OCI-LY3 (cell line): Measurements from ENCODE around the gene CCR4.
"Not testable (repeated sequence)": the region's sequence is repeated elsewhere in the genome, so short reads cannot be mapped to it uniquely, and the experiment has no call there.

ENCODE experiments used
- H2AFZ ChIP-seq: fragments of 200-600, 300-600 bp; shearing (Covaris generic); 2 replicates; pipeline ENCODE4 v1.6.0; 2014; ENCODE audit warnings: antibody characterized with exemption, low read depth, low read length
- H3K27ac ChIP-seq: fragments of 200-600, 300-600 bp; sonication (generic); 2 replicates; pipeline ENCODE4 v1.5.1; 2014; ENCODE audit warnings: mild to moderate bottlenecking, low read length, moderate library complexity, mixed read lengths
- H3K27me3 ChIP-seq: fragments of 200-600, 300-600 bp; sonication (generic); 2 replicates; pipeline ENCODE4 v1.6.1; 2014; ENCODE audit warnings: low read depth, low read length, mixed read lengths
- H3K36me3 ChIP-seq: fragments of 200-600, 300-600 bp; sonication (generic); replicated peaks from 2 replicates; pipeline ENCODE3; 2014; ENCODE audit warnings: low read depth, low read length, mixed read lengths
- H3K4me1 ChIP-seq: fragments of 300-600, 200-600 bp; sonication (generic); 2 replicates; pipeline ENCODE4 v1.6.1; 2014; ENCODE audit warnings: low read length, mixed read lengths
- H3K4me2 ChIP-seq: fragments of 200-600, 300-600 bp; sonication (generic); 2 replicates; pipeline ENCODE4 v1.6.1; 2014; ENCODE audit warnings: low read length, mixed read lengths
- H3K4me3 ChIP-seq: fragments of 300-600, 200-600 bp; sonication (generic); 2 replicates; pipeline ENCODE4 v1.5.1; 2014; ENCODE audit warnings: antibody characterized with exemption, mild to moderate bottlenecking, low read length, moderate library complexity
- H3K79me2 ChIP-seq: fragments of 300-600, 200-600 bp; shearing (Covaris generic); 2 replicates; pipeline ENCODE4 v1.6.1; 2014; ENCODE audit warnings: mild to moderate bottlenecking, low read length, mixed read lengths
- H3K9ac ChIP-seq: fragments of 300-600, 200-600 bp; shearing (Covaris generic); 2 replicates; pipeline ENCODE4 v1.6.0; 2014; ENCODE audit warnings: mild to moderate bottlenecking, low read length, moderate library complexity
- H3K9me3 ChIP-seq: fragments of 200-600, 300-600 bp; shearing (Covaris generic); 2 replicates; pipeline ENCODE4 v1.6.1; 2014; ENCODE audit warnings: low read length, mixed read lengths; ENCODE audit not compliant: insufficient read depth
- H4K20me1 ChIP-seq: fragments of 200-600, 300-600 bp; sonication (generic); 2 replicates; pipeline ENCODE4 v1.6.1; 2016; ENCODE audit warnings: low read length, mixed read lengths; ENCODE audit not compliant: insufficient read depth
- EZH2phosphoT487 ChIP-seq: fragments of 200-600 bp; shearing (Covaris generic); IDR thresholded peaks from 2 replicates; pipeline ENCODE4 v1.6.1; 2018; ENCODE audit warnings: antibody characterized with exemption, mixed run types, low read depth
- TF ChIP-seq, protein P1 (sequence below): fragments of 200-600, 300-600 bp; sonication (generic); IDR thresholded peaks from 2 replicates; pipeline ENCODE4 v1.5.1; 2014; ENCODE audit warnings: antibody characterized with exemption, low read length, low read depth

Gene CCR4

DNA sequence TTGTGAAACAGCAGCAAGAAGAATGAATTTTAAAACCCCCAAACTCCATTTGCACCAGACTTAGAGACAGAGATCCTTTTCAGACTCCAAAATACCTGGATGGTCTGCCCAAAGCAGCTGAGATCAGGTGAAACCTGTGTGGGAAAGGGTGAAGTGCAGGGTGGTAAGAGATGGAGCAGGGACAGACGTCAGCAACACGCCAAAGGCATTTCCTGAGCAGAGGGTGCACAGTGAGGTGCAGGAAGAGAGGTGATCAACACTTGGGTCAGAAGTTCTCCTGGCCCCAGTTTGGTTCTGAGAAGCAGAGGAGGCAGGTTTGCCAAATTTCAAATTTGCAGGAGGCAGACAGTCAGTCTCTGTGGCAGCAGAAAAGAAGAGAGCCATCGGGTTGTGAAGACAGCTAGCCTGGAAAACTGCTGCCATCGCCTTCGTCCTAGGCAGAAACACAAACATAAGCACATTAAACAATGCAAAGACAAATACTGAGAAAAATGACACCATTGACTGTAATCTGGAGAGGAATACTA lies 9.8 kb downstream of the CCR4 start:
- Histone ChIP-seq H2AFZ (no peak overlapping the region), H3K4me1 (peaks cover 14% of the 10 kb centered on the region), H3K9me3 (peaks cover 22% of the 10 kb centered on the region; the same call in 1 of the 2 replicates), H3K27me3 (no peaks in the 10 kb centered on the region), H3K4me2 (no peak overlapping the region), H3K27ac (no peak overlapping the region), H3K79me2 (no peaks in the 10 kb centered on the region), H4K20me1 (no peaks in the 10 kb centered on the region), H3K9ac (no peak overlapping the region), H3K4me3 (no peak overlapping the region), H3K36me3 (peaks cover 11% of the 10 kb centered on the region)
- TF ChIP-seq, protein P1, sequence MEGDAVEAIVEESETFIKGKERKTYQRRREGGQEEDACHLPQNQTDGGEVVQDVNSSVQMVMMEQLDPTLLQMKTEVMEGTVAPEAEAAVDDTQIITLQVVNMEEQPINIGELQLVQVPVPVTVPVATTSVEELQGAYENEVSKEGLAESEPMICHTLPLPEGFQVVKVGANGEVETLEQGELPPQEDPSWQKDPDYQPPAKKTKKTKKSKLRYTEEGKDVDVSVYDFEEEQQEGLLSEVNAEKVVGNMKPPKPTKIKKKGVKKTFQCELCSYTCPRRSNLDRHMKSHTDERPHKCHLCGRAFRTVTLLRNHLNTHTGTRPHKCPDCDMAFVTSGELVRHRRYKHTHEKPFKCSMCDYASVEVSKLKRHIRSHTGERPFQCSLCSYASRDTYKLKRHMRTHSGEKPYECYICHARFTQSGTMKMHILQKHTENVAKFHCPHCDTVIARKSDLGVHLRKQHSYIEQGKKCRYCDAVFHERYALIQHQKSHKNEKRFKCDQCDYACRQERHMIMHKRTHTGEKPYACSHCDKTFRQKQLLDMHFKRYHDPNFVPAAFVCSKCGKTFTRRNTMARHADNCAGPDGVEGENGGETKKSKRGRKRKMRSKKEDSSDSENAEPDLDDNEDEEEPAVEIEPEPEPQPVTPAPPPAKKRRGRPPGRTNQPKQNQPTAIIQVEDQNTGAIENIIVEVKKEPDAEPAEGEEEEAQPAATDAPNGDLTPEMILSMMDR = no peak
- TF ChIP-seq EZH2phosphoT487 = no peak

DNA sequence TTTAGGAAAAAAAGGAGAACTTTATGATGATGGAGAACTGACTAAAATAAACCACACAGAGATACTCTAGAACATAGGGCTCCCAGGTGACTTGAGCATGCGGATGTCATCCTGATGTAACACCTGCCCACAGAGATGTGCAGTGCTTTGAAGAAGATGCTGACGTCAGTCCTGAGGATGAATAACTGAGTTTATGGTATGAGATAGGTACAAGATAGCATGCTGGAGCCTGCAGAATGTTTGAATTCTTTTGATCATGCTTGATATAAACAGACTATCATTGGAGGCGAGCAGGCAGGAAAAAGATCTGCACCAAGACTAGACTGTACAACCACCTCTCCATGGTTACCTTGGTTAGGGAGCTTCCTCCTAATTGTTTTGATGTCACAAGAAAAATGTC lies 12.4 kb downstream of the CCR4 start:
- H3K9me3 ChIP-seq = peaks cover 23% of the 10 kb centered on the region
- H2AFZ ChIP-seq = no peak overlapping the region
- H3K79me2 ChIP-seq = no peaks in the 10 kb centered on the region
- H3K4me2 ChIP-seq = no peak overlapping the region
- no peak overlapping the region for H3K27ac ChIP-seq
- no peaks in the 10 kb centered on the region for H4K20me1 ChIP-seq
- TF ChIP-seq EZH2phosphoT487 = no peak
- TF ChIP-seq, protein P1 = no peak
- H3K4me3 ChIP-seq = no peak overlapping the region
- peaks cover 11% of the 10 kb centered on the region for H3K36me3 ChIP-seq
- no peak overlapping the region for H3K9ac ChIP-seq
- H3K4me1 ChIP-seq = peaks cover 14% of the 10 kb centered on the region
- H3K27me3 ChIP-seq = no peaks in the 10 kb centered on the region

DNA sequence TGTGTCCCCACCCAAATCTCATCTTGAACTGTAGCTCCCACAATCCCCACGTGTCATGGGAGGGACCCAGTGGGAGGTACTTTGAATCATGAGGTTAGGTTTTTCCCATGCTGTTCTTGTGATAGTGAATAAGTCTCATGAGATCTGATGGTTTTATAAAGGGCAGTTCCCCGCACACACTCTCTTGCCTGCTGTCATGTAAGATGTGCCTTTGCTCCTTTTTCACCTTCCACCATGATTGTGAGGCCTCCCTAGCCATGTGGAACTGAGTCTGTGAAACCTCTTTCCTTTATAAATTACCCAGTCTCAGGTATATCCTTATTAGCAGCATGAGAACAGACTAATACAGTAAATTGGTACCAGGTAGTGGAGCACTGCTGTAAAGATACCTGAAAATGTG lies 13.3 kb downstream of the CCR4 start:
- H3K4me3 ChIP-seq, H3K27ac ChIP-seq, H3K4me2 ChIP-seq, H3K9ac ChIP-seq, H3K79me2 ChIP-seq, H4K20me1 ChIP-seq, H2AFZ ChIP-seq, H3K27me3 ChIP-seq: not testable (repeated sequence)
- H3K9me3 ChIP-seq = peaks cover 23% of the 10 kb centered on the region
- H3K4me1 ChIP-seq = peaks cover 14% of the 10 kb centered on the region
- peaks cover 11% of the 10 kb centered on the region for H3K36me3 ChIP-seq

DNA sequence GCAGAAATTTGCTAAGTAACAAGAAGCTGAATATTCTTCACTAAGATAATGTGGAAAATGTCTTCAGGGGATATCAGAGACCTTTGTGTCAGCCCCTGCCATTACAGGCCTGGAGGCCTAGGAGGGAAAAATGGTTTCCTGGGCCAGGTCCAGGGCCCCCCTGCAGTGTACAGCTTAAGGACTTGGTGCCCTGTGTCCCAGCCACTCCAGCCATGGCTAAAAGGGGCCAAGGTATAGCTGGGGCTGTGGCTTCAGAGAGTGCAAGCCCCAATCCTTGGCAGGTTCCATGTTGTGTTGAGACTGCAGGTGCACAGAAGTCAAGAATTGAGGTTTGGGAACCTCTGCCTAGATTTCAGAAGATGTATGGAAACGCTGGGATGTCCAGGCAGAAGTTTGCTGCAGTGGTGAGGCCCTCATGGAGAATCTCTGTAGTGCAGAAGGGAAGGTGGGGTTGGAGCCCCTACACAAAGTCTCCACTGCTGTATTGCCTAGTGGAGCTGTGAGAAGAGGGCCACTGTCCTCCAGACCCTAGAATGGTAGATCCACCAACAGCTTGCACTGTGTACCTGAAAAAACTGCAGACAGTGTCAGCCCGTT lies 14.3 kb downstream of the CCR4 start:
- H3K9me3 ChIP-seq = peaks cover 23% of the 10 kb centered on the region
- not testable (repeated sequence) for H3K9ac ChIP-seq, H3K27me3 ChIP-seq, H4K20me1 ChIP-seq, H3K4me1 ChIP-seq, H3K27ac ChIP-seq, H3K79me2 ChIP-seq, H2AFZ ChIP-seq, H3K4me3 ChIP-seq, H3K4me2 ChIP-seq
- H3K36me3 ChIP-seq = peaks cover 11% of the 10 kb centered on the region

DNA sequence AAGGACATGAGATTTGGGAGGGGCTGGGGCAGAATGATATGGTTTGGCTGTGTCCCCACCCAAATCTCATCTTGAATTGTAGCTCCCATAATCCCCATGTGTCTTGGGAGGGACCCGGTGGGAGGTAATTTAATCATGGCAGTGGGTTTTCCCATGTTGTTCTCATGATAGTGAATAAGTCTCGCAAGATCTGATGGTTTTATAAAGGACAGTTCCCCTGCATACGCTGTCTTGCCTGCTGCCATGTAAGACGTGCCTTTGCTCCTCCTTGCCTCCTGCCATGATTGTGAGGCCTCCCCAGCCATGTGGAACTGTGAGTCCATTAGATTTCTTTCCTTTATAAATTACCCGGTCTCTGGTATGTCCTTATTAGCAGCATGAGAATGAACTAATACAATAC lies 15.2 kb downstream of the CCR4 start:
- Histone ChIP-seq H3K9me3 (peaks cover 23% of the 10 kb centered on the region), H3K36me3 (peaks cover 11% of the 10 kb centered on the region)
- H3K4me1 ChIP-seq, H2AFZ ChIP-seq, H3K9ac ChIP-seq, H3K4me2 ChIP-seq, H3K27me3 ChIP-seq, H3K27ac ChIP-seq, H3K4me3 ChIP-seq, H3K79me2 ChIP-seq, H4K20me1 ChIP-seq: not testable (repeated sequence)
